GM18951 (cell line): ENCODE data around the gene TMEM119.

ENCODE experiments used
- POLR2A ChIP-seq: IDR thresholded peaks from 4 replicates; pipeline ENCODE4 v1.6.1; 2011; ENCODE audit warnings: mild to moderate bottlenecking; ENCODE audit not compliant: insufficient read length, insufficient read depth; ENCODE audit errors: extremely low read depth
- in situ Hi-C: fragments of 300-500 bp; cut with MboI; formaldehyde crosslinking; loops from one replicate; pipeline ENCODE4 v1.12.0; 2022; ENCODE audit warnings: low sequenced_read_pairs, mixed read lengths, inconsistent platforms; ENCODE audit not compliant: unreplicated experiment

Gene TMEM119

DNA sequence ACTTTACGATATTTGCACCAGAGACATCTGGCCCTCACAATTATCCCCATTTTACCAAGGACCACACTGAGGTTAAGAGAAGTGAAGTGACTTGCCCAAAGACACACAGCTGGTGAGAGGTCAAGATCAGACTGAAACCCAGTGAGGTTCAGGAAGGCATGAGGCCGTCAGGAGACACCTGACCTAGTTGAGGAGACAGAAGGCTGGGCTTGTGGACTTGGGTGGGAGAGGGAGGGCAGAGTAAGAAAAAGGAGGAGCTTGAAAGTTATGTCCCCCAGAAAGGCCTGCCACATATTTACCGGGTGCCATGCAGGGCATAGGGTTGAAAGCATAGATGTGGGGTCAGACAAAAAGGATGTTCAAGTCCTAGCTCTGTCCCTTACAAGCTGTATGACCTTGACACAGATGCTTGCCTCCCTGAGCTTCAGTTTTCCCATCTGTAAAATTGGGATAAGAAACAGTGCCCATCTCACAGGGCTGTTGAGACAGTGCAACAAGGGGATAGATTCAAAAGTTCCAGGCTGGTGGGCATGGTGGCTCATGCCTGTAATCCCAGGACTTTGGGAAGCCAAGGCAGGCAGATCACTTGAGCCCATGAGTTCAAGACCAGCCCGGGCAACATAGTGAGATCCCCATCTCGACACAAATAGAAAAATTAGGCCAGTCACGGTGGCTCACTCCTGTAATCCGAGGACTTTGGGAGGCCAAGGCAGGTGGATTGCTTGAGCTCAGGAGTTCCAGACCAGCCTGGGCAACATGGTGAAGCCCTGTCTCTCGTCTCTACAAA, 29.4 kb upstream of the TMEM119 start:
- TF ChIP-seq POLR2A: no peak
- in situ Hi-C loops: no loop called here

GRCh38 chr12:108625228-108625627, 27.3 kb upstream of the TMEM119 start:
- no peak for TF ChIP-seq POLR2A
- in situ Hi-C loops: no loop called here

GRCh38 chr12:108623577-108623976, 25.7 kb upstream of the TMEM119 start:
- in situ Hi-C loops: no loop called here
- TF ChIP-seq POLR2A: no peak

DNA sequence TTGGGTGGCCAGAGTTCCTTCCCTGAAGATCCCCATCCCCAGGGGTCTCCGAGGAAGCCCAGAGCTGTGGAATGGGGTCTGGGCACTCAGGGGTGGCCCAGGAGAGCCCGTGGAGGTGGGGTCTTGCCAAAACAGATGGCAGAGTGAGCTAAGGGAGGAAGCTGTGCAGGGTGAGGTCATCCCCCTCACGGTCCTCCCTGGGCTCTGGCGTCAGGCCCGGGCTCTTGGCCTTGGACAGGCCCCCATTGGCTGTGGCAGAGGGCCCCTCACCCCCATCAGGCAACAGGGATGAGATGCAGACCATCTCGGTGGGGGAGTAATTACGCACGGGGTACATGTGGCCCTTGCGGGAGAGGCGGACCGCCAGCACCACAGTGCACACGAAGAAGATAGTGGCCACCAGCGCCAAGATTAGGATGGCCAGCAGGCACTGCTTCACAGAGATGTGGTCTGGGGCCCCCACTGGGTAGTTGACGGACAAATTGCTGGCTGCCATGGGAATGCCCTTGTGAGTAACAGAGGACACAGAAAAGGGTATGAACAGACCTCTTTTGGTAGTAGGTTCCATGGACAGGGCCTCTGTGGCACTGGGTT, 25.1 kb upstream of the TMEM119 start:
- in situ Hi-C loops: no loop called here
- TF ChIP-seq POLR2A: no peak

DNA sequence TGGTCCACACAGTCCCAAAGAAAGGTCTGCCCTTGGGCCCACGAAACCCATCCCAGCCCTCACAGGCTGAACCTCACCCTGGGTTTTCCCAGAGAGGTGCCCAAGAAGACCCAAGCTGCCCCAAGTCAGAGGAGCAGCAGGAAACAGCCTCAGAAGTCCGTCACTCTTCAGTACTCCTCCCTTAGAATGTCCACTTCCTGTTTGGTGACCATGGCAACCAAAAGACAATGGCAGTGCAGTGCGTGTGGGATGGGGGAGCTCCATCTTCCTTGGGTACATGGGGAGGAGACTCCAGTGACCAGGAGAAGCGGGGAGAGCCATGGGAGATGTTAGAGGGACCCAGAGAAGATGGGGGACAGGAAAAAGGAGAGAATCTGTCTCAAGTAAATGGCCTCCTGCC, 24.5 kb upstream of the TMEM119 start:
- in situ Hi-C loops: no loop called here
- no peak for TF ChIP-seq POLR2A

- in situ Hi-C loops: no loop called here
- TF ChIP-seq POLR2A: no peak
These were observed 23.3 kb upstream of the TMEM119 start for GRCh38 chr12:108621161-108621560.

DNA sequence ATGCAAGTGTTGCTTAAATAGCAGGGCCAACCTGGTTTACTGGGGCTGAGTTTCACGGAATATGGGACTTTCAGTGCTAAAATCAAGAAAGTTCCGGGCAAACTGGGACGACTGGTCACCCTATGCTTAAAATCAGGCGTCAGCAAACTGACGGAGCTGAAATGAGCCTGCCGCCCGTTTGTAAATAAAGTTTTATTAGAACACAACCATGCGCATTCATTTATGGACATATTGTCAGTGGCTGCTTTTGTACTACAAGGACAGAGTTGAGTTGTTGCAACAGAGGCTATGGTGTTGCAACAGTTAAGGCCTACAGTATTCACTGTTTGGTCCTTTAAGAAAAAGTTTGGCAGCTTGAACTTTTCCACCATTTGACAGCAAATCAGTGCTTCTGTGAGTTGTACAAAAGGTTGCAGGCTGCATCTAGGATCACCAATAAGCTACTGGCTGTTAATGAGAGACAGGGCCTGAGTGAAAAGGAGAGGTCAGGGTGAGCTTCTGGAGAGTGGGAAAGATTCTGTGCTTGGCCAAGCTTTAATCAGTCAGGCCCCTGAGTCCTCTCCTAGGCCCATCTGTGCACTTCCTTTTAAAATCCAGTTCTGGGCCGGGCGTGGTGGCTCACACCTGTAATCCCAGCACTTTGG, 22.5 kb upstream of the TMEM119 start:
- no peak for TF ChIP-seq POLR2A
- in situ Hi-C loops: no loop called here

- TF ChIP-seq POLR2A: no peak
- in situ Hi-C loops: loop anchor here (5.0 kb wide), 1 partner anchor 52 kb away; no protein-coding TSS in a partner anchor
These were observed 21.7 kb upstream of the TMEM119 start for GRCh38 chr12:108619369-108620160.

- in situ Hi-C loops: loop anchor here (5.0 kb wide), 1 partner anchor 52 kb away; no protein-coding TSS in a partner anchor
These were observed 21.0 kb upstream of the TMEM119 start for GRCh38 chr12:108618953-108619274.

GRCh38 chr12:108618079-108618952, 20.4 kb upstream of the TMEM119 start:
- in situ Hi-C loops: loop anchor here (5.0 kb wide), 1 partner anchor 51 kb away; no protein-coding TSS in a partner anchor
- TF ChIP-seq POLR2A: no peak

GRCh38 chr12:108616941-108617858, 19.3 kb upstream of the TMEM119 start:
- in situ Hi-C loops: loop anchor here (5.0 kb wide), 1 partner anchor 50 kb away; no protein-coding TSS in a partner anchor

More at GRCh38 chr12:108616941-108617858, 19.3 kb upstream of the TMEM119 start:
- TF ChIP-seq POLR2A: no peak
